ENCODE results near the gene UNC5C.

UNC5C gene

DNA sequence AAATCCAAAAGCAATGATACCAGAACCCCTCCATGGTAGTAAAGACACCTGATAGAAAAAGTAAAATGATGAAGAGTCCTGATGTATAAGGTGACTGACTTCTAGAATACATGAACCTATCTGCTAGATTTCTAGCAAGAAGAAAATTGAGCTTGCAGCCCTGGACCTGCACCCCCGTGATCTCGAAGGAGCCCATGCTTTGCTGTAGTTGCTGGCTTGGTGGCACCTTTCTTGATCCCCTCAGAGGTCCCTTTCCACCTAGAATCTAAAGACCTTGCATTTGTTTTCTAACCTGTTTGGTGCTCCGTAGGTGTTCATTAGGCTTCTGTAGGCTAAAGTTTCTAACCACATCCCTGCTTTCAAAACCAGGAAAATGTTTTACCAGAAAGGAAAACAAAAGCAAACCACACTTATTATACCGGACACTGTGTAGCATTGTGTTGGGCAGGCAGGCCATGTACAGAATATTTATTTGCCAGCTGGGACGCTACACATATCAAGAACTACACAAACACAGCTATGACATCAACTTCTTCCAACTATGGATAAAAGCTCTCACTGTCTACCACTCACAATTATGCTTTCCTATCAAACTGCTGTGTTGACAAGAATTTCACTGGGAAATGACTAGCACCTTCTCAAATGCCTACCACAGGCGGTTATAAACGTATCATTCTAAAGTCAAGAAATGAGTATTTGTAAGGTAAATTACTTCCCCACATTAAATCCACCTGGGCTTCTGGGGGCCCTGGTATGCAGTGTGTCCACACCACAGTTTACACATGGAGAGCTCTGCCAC, 316.2 kb downstream of the UNC5C start:
- in situ Hi-C loops (cut with MboI; ENCODE audit: low pct_unique_long_range_greater_than_20kb, low sequenced_read_pairs, unreplicated experiment): no loop called here
- no peak for TF ChIP-seq CTCF (IDR thresholded peaks at IDR 0.05; ENCODE audit: extremely low read depth, insufficient read depth, missing control alignments)
- DNase-seq (ENCODE audit: low spot score): no peak

DNA sequence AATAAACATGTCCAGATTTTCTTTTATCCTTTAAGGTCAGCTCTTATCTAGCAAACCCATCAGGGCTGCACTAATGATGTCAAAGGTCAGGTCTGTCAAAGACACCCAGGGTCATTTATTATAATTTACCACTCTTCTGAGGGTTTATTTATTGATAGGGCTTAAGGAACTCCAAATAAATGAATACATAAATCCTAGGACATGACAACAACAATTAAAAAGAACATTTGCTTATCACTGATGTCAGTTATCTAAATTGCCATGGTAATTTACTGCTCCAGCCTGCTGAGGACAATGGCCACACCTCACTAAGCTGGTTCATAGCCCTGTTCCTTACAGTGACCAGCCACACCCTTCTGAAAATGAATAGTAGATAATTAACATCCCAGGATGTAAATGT, 317.1 kb downstream of the UNC5C start:
- in situ Hi-C loops (cut with MboI; ENCODE audit: low pct_unique_long_range_greater_than_20kb, low sequenced_read_pairs, unreplicated experiment): no loop called here

DNA sequence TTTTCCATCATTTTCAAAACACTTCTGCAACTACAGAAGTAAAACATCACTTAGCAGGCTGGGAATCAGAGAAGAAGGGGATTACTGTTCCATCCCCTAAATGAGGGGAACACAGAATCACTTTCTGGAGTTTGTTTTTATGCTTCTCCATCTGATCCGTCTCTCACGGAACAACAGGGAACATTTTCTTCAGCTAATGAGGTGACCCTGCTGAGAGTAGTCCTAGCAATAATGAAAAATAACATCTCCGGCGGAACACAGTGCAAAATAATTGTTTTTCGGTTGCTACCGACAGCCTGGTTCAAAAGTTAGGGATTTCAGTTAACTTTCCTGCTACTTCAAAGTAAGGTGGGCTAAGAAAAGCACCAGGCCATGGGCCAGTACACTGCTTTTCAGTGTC, 322.9 kb downstream of the UNC5C start:
- DNase-seq (ENCODE audit: low spot score): no peak
- in situ Hi-C loops (cut with MboI; ENCODE audit: low pct_unique_long_range_greater_than_20kb, low sequenced_read_pairs, unreplicated experiment): no loop called here
- TF ChIP-seq CTCF (IDR thresholded peaks at IDR 0.05; ENCODE audit: extremely low read depth, insufficient read depth, missing control alignments): no peak

More for the DNA sequence above, 317.1 kb downstream of the UNC5C start:
- no peak for TF ChIP-seq CTCF (IDR thresholded peaks at IDR 0.05; ENCODE audit: extremely low read depth, insufficient read depth, missing control alignments)
- DNase-seq (ENCODE audit: low spot score): no peak

- DNase-seq (ENCODE audit: low spot score): no peak
- in situ Hi-C loops (cut with MboI; ENCODE audit: low pct_unique_long_range_greater_than_20kb, low sequenced_read_pairs, unreplicated experiment): no loop called here
- no peak for TF ChIP-seq CTCF (IDR thresholded peaks at IDR 0.05; ENCODE audit: extremely low read depth, insufficient read depth, missing control alignments)
Observed at GRCh38 chr4:95224402-95224801, 324.4 kb downstream of the UNC5C start.

GRCh38 chr4:95220205-95221175, 328.3 kb downstream of the UNC5C start:
- in situ Hi-C loops (cut with MboI; ENCODE audit: low pct_unique_long_range_greater_than_20kb, low sequenced_read_pairs, unreplicated experiment): no loop called here
- TF ChIP-seq CTCF (IDR thresholded peaks at IDR 0.05; ENCODE audit: extremely low read depth, insufficient read depth, missing control alignments): no peak
- DNase-seq (ENCODE audit: low spot score): no peak

DNA sequence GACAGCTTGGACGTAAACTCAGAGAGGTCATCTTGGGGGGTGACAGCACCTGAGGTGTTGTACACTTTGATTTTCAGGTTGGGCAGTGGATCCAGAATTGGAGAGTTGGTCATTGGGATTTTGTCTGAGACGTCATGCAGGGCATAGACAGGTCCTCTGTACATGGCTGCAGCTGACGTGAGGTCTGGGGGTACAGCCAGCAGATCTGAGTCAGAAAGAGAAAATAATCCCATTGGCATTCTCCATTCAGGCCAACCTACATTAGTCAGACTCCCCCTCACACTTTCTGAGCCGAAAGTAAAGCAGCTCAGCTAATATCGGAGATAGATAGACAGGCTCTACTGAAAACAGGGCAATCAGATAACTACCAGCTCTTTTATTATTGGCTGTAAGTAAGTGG, 329.7 kb downstream of the UNC5C start:
- no peak for TF ChIP-seq CTCF (IDR thresholded peaks at IDR 0.05; ENCODE audit: extremely low read depth, insufficient read depth, missing control alignments)
- DNase-seq (ENCODE audit: low spot score): no peak
- in situ Hi-C loops (cut with MboI; ENCODE audit: low pct_unique_long_range_greater_than_20kb, low sequenced_read_pairs, unreplicated experiment): no loop called here

Measured in GM13977 (cell line).